ENCODE measurements around the gene TRDMT1. TPM values are rescaled to one million over a fixed set of nuclear protein-coding genes. Genes with fewer than 3 reads are reported as not detected.

Gene TRDMT1
- polyA plus RNA-seq, 3 donors, result 3.1 to 6.6 (median 5.0) TPM

DNA sequence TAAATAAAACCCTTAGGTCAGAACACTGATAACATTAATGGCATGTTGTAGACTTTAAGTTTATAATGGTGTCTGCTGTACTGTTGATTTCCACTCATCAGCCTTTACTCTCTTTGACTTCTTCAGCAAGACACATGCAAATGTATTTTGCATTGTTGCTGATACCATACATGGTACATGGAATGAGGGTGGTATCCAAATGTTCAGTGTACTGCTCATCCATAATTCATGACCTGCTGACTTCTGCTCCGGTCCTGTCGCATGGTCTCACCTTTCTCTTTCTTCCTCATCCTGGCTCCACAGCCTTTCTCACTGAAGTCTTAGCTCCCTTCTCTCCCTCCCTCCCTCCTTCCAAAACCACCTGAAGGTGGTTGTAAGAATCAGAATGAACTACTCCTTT, 67.2 kb downstream of the TRDMT1 start:
- no peak overlapping the region for H2AFZ ChIP-seq (ENCODE audit: insufficient read depth, low read depth, low read length, poor library complexity, severe bottlenecking)
- no CpG with 5 or more reads among the region's 2 CpGs for WGBS (ENCODE audit: insufficient coverage)
- no peaks in the 10 kb centered on the region for H3K79me2 ChIP-seq (ENCODE audit: insufficient read depth, low read length)
- H3K27ac ChIP-seq (ENCODE audit: low read depth in 1 of 2, low read length in 2 of 2), result no peak overlapping the region
- Mint-ChIP-seq H3K27ac (no peak overlapping the region), H3K4me3 (no peak overlapping the region), H3K36me3 (peaks cover 0 to 1% of the 10 kb centered on the region in 2 donors), H3K4me1 (peaks cover 6% of the 10 kb centered on the region), H3K9me3 (no peaks in the 10 kb centered on the region), H3K27me3 (ENCODE audit: low read depth in 3 of 3) (peaks cover 2% of the 10 kb centered on the region in 3 donors)
- no peak for DNase-seq
- no peaks in the 10 kb centered on the region for H4K20me1 ChIP-seq (ENCODE audit: insufficient read depth, low read length)
- no peaks in the 10 kb centered on the region for H3K27me3 ChIP-seq (ENCODE audit: control insufficient read depth in 2 of 2, insufficient read depth in 2 of 2, low read length in 2 of 2)
- H3K4me2 ChIP-seq (replicated peaks; ENCODE audit: extremely low read depth, low read length, poor library complexity, severe bottlenecking), result no peak overlapping the region
- peaks cover 5 to 8% of the 10 kb centered on the region in 2 donors for H3K4me1 ChIP-seq (ENCODE audit: control insufficient read depth in 1 of 2, insufficient read depth in 2 of 2, low read length in 2 of 2)
- intact Hi-C loops (cut with micrococcal nuclease), result no loop called here
- TF ChIP-seq, protein P1, sequence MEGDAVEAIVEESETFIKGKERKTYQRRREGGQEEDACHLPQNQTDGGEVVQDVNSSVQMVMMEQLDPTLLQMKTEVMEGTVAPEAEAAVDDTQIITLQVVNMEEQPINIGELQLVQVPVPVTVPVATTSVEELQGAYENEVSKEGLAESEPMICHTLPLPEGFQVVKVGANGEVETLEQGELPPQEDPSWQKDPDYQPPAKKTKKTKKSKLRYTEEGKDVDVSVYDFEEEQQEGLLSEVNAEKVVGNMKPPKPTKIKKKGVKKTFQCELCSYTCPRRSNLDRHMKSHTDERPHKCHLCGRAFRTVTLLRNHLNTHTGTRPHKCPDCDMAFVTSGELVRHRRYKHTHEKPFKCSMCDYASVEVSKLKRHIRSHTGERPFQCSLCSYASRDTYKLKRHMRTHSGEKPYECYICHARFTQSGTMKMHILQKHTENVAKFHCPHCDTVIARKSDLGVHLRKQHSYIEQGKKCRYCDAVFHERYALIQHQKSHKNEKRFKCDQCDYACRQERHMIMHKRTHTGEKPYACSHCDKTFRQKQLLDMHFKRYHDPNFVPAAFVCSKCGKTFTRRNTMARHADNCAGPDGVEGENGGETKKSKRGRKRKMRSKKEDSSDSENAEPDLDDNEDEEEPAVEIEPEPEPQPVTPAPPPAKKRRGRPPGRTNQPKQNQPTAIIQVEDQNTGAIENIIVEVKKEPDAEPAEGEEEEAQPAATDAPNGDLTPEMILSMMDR (IDR thresholded peaks at IDR 0.05), result no peak
- H3K36me3 ChIP-seq (replicated peaks in 1 of 2; ENCODE audit: control insufficient read depth in 1 of 2, insufficient read depth in 2 of 2, low read length in 2 of 2), result no peaks in the 10 kb centered on the region
- H3K4me3 ChIP-seq (replicated peaks in 1 of 3; ENCODE audit: low read depth in 2 of 3, low read length in 3 of 3), result no peak overlapping the region
- no peaks in the 10 kb centered on the region for H3K9me3 ChIP-seq (replicated peaks in 1 of 2; ENCODE audit: control insufficient read depth in 1 of 2, insufficient read depth in 1 of 2, low read length in 2 of 2)
- H3K9ac ChIP-seq (ENCODE audit: insufficient read depth, low read length, poor library complexity, severe bottlenecking), result no peak overlapping the region

DNA sequence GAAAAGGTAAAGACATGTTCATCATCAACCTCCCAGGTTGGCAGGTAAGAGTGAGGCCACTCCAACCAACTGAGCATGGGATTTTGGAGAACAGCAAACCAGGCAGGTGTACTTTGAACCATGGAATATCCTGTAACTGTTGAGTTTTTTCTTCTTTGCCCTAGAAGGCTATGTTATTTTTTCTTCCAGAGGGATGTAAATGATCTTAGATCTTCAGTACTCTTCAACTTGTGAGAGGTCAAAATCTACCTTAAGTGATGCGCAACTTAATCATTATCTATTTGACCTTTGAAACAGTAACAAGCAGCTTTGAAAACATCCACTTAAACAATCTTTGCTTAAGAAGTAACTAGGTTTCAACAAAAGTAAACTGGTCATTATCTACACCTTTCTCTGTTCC, 71.7 kb downstream of the TRDMT1 start, which contains the start of gene CUBN:
Gene CUBN (minus strand): TSS at position 71 of the 400 bp plus-strand sequence. CDS start 46 bp downstream, at position 25.
- Histone ChIP-seq H3K4me1 (ENCODE audit: control insufficient read depth in 1 of 2, insufficient read depth in 2 of 2, low read length in 2 of 2) (peaks cover 26% of the 10 kb centered on the region in 2 donors), H3K9me3 (replicated peaks in 1 of 2; ENCODE audit: control insufficient read depth in 1 of 2, insufficient read depth in 1 of 2, low read length in 2 of 2) (no peaks in the 10 kb centered on the region), H3K4me2 (replicated peaks; ENCODE audit: extremely low read depth, low read length, poor library complexity, severe bottlenecking) (no peak within 1 kb of the TSS), H3K79me2 (ENCODE audit: insufficient read depth, low read length) (no peaks in the 10 kb centered on the region), H3K27ac (ENCODE audit: low read depth in 1 of 2, low read length in 2 of 2) (peak within 1 kb of the TSS in 1 of 2 donors; percentile 67), H2AFZ (ENCODE audit: insufficient read depth, low read depth, low read length, poor library complexity, severe bottlenecking) (no peak within 1 kb of the TSS), H3K4me3 (replicated peaks in 1 of 3; ENCODE audit: low read depth in 2 of 3, low read length in 3 of 3) (no peak within 1 kb of the TSS), H3K9ac (ENCODE audit: insufficient read depth, low read length, poor library complexity, severe bottlenecking) (no peak within 1 kb of the TSS), H3K36me3 (replicated peaks in 1 of 2; ENCODE audit: control insufficient read depth in 1 of 2, insufficient read depth in 2 of 2, low read length in 2 of 2) (no peaks in the 10 kb centered on the region), H3K27me3 (ENCODE audit: control insufficient read depth in 2 of 2, insufficient read depth in 2 of 2, low read length in 2 of 2) (no peaks in the 10 kb centered on the region), H4K20me1 (ENCODE audit: insufficient read depth, low read length) (no peaks in the 10 kb centered on the region)
- peaks cover 26% of the 10 kb centered on the region for H3K4me1 Mint-ChIP-seq
- TF ChIP-seq, protein P1 (IDR thresholded peaks at IDR 0.05), result no peak
- H3K27ac Mint-ChIP-seq, result peak within 1 kb of the TSS in 2 of 7 donors; percentile 7 to 16
- H3K9me3 Mint-ChIP-seq, result no peaks in the 10 kb centered on the region
- H3K36me3 Mint-ChIP-seq, result peaks cover 0 to 1% of the 10 kb centered on the region in 2 donors
- peaks cover 0 to 1% (median 0%) of the 10 kb centered on the region in 3 donors for H3K27me3 Mint-ChIP-seq (ENCODE audit: low read depth in 3 of 3)
- no peak within 1 kb of the TSS for H3K4me3 Mint-ChIP-seq
- 100% methylated on average over 1 of the region's 1 CpG for WGBS (ENCODE audit: insufficient coverage)
- intact Hi-C loops (cut with micrococcal nuclease), result loop anchor here in 1 of 2 donors (10.0 kb wide), 1 partner anchor 65 kb away; no protein-coding TSS in a partner anchor
- no peak for DNase-seq
